HepG2 (cell line): ENCODE results near the gene ZCCHC12. TPM values are rescaled to one million over a fixed set of nuclear protein-coding genes. Genes with fewer than 3 reads are reported as not detected.

Experiments
- ELF4 ChIP-seq: sonication (generic); formaldehyde crosslinking; IDR thresholded peaks from 2 replicates; pipeline ENCODE4 v1.5.0; 2020; ENCODE audit warnings: missing genetic modification reagents, mild to moderate bottlenecking, moderate library complexity, borderline replicate concordance
- ETV6 ChIP-seq: sonication (generic); formaldehyde crosslinking; conservative IDR thresholded peaks from 2 replicates; pipeline ENCODE4 v1.4.0; 2020; ENCODE audit warnings: missing genetic modification reagents
- KDM6A ChIP-seq: IDR thresholded peaks from 2 replicates; pipeline ENCODE4 v1.6.1; 2016; ENCODE audit warnings: low read depth
- NFE2L2 ChIP-seq: fragments of 150-350 bp; IDR thresholded peaks from 2 replicates; pipeline ENCODE4 v1.6.1; 2014; ENCODE audit warnings: low read length
- REL ChIP-seq: sonication (generic); formaldehyde crosslinking; conservative IDR thresholded peaks from 2 replicates; pipeline ENCODE4 v1.8.0; 2022; ENCODE audit warnings: mild to moderate bottlenecking, missing genetic modification reagents, moderate library complexity
- SRSF1 ChIP-seq: fragments of 200-400 bp; formaldehyde crosslinking; optimal IDR thresholded peaks from 2 replicates; pipeline ENCODE3; 2017; ENCODE audit warnings: mild to moderate bottlenecking, low read depth, low read length, moderate library complexity
- TSC22D2 ChIP-seq: sonication (generic); formaldehyde crosslinking; IDR thresholded peaks from 2 replicates; pipeline ENCODE4 v1.5.1; 2020; ENCODE audit warnings: missing genetic modification reagents, mild to moderate bottlenecking, borderline replicate concordance
- YY1 ChIP-seq: IDR thresholded peaks from 2 replicates; pipeline ENCODE4 v1.6.1; 2011; ENCODE audit warnings: low read length, low read depth, moderate library complexity, mild to moderate bottlenecking; ENCODE audit not compliant: insufficient read depth, insufficient replicate concordance
- ZKSCAN5 ChIP-seq: sonication (generic); formaldehyde crosslinking; IDR thresholded peaks from 2 replicates; pipeline ENCODE4 v1.5.1; 2020; ENCODE audit warnings: mild to moderate bottlenecking, missing genetic modification reagents
- ZNF446 ChIP-seq: sonication (generic); formaldehyde crosslinking; IDR thresholded peaks from 2 replicates; pipeline ENCODE4 v1.5.0; 2020; ENCODE audit warnings: mild to moderate bottlenecking, missing genetic modification reagents
- ZNF558 ChIP-seq: sonication (generic); formaldehyde crosslinking; IDR thresholded peaks from 2 replicates; pipeline ENCODE4 v1.9.0; 2022; ENCODE audit warnings: mild to moderate bottlenecking, missing genetic modification reagents, borderline replicate concordance
- polyA plus RNA-seq, 8 experiments: library from polyadenylated mRNA; depleted of rRNA in 3 of 8; stranded (reverse) in 7 of 8; unstranded in 1 of 8; fragments of >200 nt; fragmentation: Illumina TruSeq in 4 of 8; extraction: Trizol in 4 of 8; gene quantifications; 2 replicates each; pipeline versions ENCODE4 v1.2.1 to v1.2.3, GENCODE V29; 2011 to 2016; ENCODE audit warnings: low read depth in 4 of 8, missing spikeins in 1 of 8, mixed read lengths in 1 of 8; ENCODE audit not compliant: insufficient read depth in 1 of 8
- total RNA-seq, 5 experiments: library from RNA; depleted of rRNA; stranded (reverse); fragments of >200 nt; fragmentation: Illumina TruSeq; extraction: Trizol; gene quantifications; 2 replicates each; pipeline ENCODE4 v1.2.3, GENCODE V29; 2016; ENCODE audit warnings: low read depth in 1 of 5
- TF ChIP-seq, protein P1 (sequence below): sonication (generic); formaldehyde crosslinking; IDR thresholded peaks from 2 replicates; pipeline ENCODE4 v1.8.0; 2022; ENCODE audit warnings: missing genetic modification reagents, mild to moderate bottlenecking, inconsistent platforms, borderline replicate concordance
- TF ChIP-seq, protein P2 (sequence below): IDR thresholded peaks from 2 replicates; pipeline ENCODE4 v1.6.1; 2016; ENCODE audit warnings: mild to moderate bottlenecking, missing biosample characterization, missing genetic modification reagents
- TF ChIP-seq, protein P3 (sequence below): sonication (generic); formaldehyde crosslinking; IDR thresholded peaks from 2 replicates; pipeline ENCODE4 v1.4.0; 2020; ENCODE audit warnings: missing genetic modification reagents, mild to moderate bottlenecking, borderline replicate concordance
- TF ChIP-seq, protein P4 (sequence below): sonication (generic); formaldehyde crosslinking; IDR thresholded peaks from 2 replicates; pipeline ENCODE4 v1.4.0; 2020; ENCODE audit warnings: low read depth, missing genetic modification reagents
- TF ChIP-seq, protein P5 (sequence below): IDR thresholded peaks from 2 replicates; pipeline ENCODE4 v1.4.0; 2020; ENCODE audit warnings: mild to moderate bottlenecking, missing genetic modification reagents

The ZCCHC12 gene
- total and polyA plus RNA-seq, 2 of the 13 experiments (the other 11 are each of a cell fraction or from before 2014, with no cell fraction given): 0.05 to 0.20 TPM

DNA sequence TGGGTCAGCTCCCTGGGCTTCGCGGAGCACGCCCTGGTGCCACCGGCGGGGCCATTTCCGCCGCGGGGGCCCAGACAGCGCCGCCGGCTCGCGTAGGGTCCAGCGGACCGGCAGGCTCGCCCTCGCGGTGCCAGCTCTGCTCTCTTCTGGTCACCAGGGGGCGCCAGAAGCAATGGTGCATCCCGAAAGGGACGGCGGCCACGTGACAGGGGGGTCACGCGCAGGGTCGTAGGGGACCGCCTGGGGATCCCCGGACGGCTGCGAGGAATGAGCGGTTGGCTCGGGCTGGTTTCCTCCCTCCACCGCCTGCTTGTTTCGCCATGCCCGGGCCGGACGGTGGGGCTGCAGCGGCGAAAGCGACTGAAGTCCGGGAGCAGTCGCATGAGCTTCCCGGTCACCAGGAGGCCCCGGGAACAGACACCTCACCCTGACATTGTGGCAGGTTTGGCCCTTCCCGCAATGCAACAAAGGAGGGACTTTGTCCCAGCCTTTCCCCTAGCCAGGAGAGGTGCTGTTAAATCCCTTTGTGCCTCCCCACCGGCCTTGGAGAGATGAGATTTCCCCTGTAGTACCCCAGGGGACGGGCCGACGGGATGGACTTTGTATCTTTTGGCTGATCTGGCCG lies 15.8 kb downstream of the ZCCHC12 start (continued):
- TF ChIP-seq SRSF1 (no peak), ETV6 (CRISPR knock-in tag) (no peak), ELF4 (CRISPR knock-in tag) (no peak), REL (CRISPR knock-in tag) (0 out of 2 replicates have a peak, but pooled peaks have one; percentile 23), ZNF446 (CRISPR knock-in tag) (no peak), TSC22D2 (no peak), KDM6A (CRISPR knock-in tag) (no peak), YY1 (peak; percentile 56), ZKSCAN5 (no peak), ZNF558 (CRISPR knock-in tag) (no peak), NFE2L2 (no peak)
- TF ChIP-seq, protein P1, sequence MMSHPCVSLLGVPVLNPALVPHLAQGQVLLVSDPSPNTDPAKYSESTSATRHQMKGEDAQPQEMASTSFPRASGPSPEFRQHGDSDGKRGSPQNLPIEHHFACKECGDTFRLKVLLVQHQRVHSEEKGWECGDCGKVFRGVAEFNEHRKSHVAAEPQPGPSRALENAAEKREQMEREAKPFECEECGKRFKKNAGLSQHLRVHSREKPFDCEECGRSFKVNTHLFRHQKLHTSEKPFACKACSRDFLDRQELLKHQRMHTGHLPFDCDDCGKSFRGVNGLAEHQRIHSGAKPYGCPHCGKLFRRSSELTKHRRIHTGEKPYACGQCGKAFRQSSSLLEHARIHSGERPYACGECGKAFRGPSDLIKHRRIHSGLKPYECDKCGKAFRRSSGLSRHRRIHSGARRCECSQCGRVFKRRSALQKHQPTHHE (CRISPR knock-in tag): no peak
- TF ChIP-seq, protein P2, sequence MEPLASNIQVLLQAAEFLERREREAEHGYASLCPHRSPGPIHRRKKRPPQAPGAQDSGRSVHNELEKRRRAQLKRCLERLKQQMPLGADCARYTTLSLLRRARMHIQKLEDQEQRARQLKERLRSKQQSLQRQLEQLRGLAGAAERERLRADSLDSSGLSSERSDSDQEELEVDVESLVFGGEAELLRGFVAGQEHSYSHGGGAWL (CRISPR knock-in tag): no peak
- TF ChIP-seq, protein P3, sequence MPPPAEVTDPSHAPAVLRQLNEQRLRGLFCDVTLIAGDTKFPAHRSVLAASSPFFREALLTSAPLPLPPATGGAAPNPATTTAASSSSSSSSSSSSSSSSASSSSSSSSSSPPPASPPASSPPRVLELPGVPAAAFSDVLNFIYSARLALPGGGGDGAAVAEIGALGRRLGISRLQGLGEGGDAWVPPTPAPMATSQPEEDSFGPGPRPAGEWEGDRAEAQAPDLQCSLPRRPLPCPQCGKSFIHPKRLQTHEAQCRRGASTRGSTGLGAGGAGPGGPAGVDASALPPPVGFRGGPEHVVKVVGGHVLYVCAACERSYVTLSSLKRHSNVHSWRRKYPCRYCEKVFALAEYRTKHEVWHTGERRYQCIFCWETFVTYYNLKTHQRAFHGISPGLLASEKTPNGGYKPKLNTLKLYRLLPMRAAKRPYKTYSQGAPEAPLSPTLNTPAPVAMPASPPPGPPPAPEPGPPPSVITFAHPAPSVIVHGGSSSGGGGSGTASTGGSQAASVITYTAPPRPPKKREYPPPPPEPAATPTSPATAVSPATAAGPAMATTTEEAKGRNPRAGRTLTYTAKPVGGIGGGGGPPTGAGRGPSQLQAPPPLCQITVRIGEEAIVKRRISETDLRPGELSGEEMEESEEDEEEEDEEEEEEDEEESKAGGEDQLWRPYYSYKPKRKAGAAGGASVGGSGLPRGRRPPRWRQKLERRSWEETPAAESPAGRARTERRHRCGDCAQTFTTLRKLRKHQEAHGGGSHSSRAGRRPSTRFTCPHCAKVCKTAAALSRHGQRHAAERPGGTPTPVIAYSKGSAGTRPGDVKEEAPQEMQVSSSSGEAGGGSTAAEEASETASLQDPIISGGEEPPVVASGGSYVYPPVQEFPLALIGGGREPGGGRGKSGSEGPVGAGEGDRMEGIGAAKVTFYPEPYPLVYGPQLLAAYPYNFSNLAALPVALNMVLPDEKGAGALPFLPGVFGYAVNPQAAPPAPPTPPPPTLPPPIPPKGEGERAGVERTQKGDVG (CRISPR knock-in tag): no peak
- TF ChIP-seq, protein P4, sequence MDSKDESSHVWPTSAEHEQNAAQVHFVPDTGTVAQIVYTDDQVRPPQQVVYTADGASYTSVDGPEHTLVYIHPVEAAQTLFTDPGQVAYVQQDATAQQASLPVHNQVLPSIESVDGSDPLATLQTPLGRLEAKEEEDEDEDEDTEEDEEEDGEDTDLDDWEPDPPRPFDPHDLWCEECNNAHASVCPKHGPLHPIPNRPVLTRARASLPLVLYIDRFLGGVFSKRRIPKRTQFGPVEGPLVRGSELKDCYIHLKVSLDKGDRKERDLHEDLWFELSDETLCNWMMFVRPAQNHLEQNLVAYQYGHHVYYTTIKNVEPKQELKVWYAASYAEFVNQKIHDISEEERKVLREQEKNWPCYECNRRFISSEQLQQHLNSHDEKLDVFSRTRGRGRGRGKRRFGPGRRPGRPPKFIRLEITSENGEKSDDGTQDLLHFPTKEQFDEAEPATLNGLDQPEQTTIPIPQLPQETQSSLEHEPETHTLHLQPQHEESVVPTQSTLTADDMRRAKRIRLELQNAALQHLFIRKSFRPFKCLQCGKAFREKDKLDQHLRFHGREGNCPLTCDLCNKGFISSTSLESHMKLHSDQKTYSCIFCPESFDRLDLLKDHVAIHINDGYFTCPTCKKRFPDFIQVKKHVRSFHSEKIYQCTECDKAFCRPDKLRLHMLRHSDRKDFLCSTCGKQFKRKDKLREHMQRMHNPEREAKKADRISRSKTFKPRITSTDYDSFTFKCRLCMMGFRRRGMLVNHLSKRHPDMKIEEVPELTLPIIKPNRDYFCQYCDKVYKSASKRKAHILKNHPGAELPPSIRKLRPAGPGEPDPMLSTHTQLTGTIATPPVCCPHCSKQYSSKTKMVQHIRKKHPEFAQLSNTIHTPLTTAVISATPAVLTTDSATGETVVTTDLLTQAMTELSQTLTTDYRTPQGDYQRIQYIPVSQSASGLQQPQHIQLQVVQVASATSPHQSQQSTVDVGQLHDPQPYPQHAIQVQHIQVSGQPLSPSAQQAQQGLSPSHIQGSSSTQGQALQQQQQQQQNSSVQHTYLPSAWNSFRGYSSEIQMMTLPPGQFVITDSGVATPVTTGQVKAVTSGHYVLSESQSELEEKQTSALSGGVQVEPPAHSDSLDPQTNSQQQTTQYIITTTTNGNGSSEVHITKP (CRISPR knock-in tag): 0 out of 2 replicates have a peak, but pooled peaks have one; percentile 35
- TF ChIP-seq, protein P5, sequence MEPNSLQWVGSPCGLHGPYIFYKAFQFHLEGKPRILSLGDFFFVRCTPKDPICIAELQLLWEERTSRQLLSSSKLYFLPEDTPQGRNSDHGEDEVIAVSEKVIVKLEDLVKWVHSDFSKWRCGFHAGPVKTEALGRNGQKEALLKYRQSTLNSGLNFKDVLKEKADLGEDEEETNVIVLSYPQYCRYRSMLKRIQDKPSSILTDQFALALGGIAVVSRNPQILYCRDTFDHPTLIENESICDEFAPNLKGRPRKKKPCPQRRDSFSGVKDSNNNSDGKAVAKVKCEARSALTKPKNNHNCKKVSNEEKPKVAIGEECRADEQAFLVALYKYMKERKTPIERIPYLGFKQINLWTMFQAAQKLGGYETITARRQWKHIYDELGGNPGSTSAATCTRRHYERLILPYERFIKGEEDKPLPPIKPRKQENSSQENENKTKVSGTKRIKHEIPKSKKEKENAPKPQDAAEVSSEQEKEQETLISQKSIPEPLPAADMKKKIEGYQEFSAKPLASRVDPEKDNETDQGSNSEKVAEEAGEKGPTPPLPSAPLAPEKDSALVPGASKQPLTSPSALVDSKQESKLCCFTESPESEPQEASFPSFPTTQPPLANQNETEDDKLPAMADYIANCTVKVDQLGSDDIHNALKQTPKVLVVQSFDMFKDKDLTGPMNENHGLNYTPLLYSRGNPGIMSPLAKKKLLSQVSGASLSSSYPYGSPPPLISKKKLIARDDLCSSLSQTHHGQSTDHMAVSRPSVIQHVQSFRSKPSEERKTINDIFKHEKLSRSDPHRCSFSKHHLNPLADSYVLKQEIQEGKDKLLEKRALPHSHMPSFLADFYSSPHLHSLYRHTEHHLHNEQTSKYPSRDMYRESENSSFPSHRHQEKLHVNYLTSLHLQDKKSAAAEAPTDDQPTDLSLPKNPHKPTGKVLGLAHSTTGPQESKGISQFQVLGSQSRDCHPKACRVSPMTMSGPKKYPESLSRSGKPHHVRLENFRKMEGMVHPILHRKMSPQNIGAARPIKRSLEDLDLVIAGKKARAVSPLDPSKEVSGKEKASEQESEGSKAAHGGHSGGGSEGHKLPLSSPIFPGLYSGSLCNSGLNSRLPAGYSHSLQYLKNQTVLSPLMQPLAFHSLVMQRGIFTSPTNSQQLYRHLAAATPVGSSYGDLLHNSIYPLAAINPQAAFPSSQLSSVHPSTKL: peak; percentile 54; the same call in 1 of the 2 replicates
